ENCODE results near the gene CPN2.

GRCh38 chr3:194360568-194360967 is 9.4 kb upstream of the CPN2 start:
- TF ChIP-seq POLR2A (IDR thresholded peaks at IDR 0.05; ENCODE audit: low read depth, low read length) (no peak), POLR2AphosphoS5 (IDR thresholded peaks at IDR 0.05; ENCODE audit: low read depth, low read length) (no peak), TAF1 (IDR thresholded peaks at IDR 0.05; ENCODE audit: low read depth, low read length) (no peak), SPI1 (IDR thresholded peaks at IDR 0.05; ENCODE audit: low read depth, low read length) (no peak)
